ENCODE data around the gene ITPKB. TPM values are rescaled to one million over a fixed set of nuclear protein-coding genes. Genes with fewer than 3 reads are reported as not detected.

Gene ITPKB
- total and polyA plus RNA-seq, 2 of the 13 experiments (the other 11 are each of a cell fraction or from before 2014, with no cell fraction given), result not detected

DNA sequence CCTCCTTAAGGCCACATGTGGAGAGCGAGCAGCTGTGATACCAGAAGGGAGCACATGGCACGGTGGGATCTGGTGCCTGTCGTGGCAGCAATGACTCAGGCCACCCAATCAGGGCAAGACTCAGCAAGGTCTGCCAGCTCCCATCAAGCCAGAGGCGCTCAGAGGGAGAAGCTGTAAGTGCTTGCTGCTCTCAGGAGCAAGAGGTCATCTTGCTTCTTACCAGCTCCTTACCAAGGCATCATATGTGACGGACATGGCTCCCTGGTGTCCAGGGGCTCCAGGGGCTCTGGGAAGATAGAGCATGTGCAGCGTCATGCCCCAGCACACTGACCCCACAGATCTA lies 72.9 kb downstream of the ITPKB start:
- no peak overlapping the region for H2AFZ ChIP-seq (ENCODE audit: low read length)
- TF ChIP-seq KLF15 (CRISPR knock-in tag; IDR thresholded peaks at IDR 0.05; ENCODE audit: borderline replicate concordance) (no peak), ZFP36L1 (CRISPR knock-in tag; IDR thresholded peaks at IDR 0.05) (no peak), TAF15 (IDR thresholded peaks at IDR 0.05; ENCODE audit: low read depth, low read length, poor library complexity, severe bottlenecking) (no peak), SRSF1 (optimal IDR thresholded peaks at IDR 0.05; ENCODE audit: low read depth, low read length) (no peak), ZNF615 (CRISPR knock-in tag; IDR thresholded peaks at IDR 0.05; ENCODE audit: borderline replicate concordance) (no peak), ZNF329 (CRISPR knock-in tag; IDR thresholded peaks at IDR 0.05; ENCODE audit: low read depth) (no peak), HNRNPH1 (optimal IDR thresholded peaks at IDR 0.05; ENCODE audit: low read depth, low read length) (no peak), LRRFIP1 (CRISPR knock-in tag; conservative IDR thresholded peaks at IDR 0.05) (no peak), CEBPG (CRISPR knock-in tag; IDR thresholded peaks at IDR 0.05) (no peak)
- TF ChIP-seq, protein P1, sequence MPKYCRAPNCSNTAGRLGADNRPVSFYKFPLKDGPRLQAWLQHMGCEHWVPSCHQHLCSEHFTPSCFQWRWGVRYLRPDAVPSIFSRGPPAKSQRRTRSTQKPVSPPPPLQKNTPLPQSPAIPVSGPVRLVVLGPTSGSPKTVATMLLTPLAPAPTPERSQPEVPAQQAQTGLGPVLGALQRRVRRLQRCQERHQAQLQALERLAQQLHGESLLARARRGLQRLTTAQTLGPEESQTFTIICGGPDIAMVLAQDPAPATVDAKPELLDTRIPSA (CRISPR knock-in tag; IDR thresholded peaks at IDR 0.05; ENCODE audit: borderline replicate concordance), result no peak
- FAIRE-seq, result no peak
- peaks cover 4 to 56% of the 10 kb centered on the region in 2 experiments; a peak in 4 of 5 replicates for H3K27me3 ChIP-seq (ENCODE audit: control insufficient read depth in 1 of 2, insufficient read depth in 2 of 2, low read length in 2 of 2)
- ChIA-PET POLR2A (no interaction called here), CTCF (ENCODE audit: low intra/inter-chr PET ratio, low total read pairs) (no interaction called here)
- intact Hi-C loops (cut with micrococcal nuclease; ENCODE audit: unreplicated experiment), result no loop called here
- no peak overlapping the region for H3K27ac ChIP-seq (ENCODE audit: extremely low read length, insufficient read depth, low read length)
- in situ Hi-C loops (cut with HindIII; ENCODE audit: extremely low pct_ligation_motif_present, low pct_unique_long_range_greater_than_20kb), result no loop called here
- H3K4me1 ChIP-seq (ENCODE audit: insufficient read depth, low read length), result no peaks in the 10 kb centered on the region
- WGBS (ENCODE audit: low lambda C conversion rate), result 48% methylated on average over 3 of the region's 6 CpGs
- BruUV-seq (replicated peaks), result no TSS peak
- no peak for DNase-seq (ENCODE audit: low spot score)
- no peaks in the 10 kb centered on the region for H3K9me3 ChIP-seq (ENCODE audit: low read length)
- no peaks in the 10 kb centered on the region for H3K79me2 ChIP-seq (ENCODE audit: insufficient read depth, low read length)
- H3K4me2 ChIP-seq (ENCODE audit: low read depth, low read length), result no peak overlapping the region
- ATAC-seq, result no peak
- H3K36me3 ChIP-seq (replicated peaks in 1 of 2; ENCODE audit: control insufficient read depth in 1 of 2, insufficient read depth in 2 of 2, low read length in 2 of 2), result no peaks in the 10 kb centered on the region
- H3K9ac ChIP-seq (ENCODE audit: insufficient read depth, low read depth, low read length), result no peak overlapping the region
- H3K4me3 ChIP-seq (replicated peaks in 1 of 3; ENCODE audit: insufficient read depth in 1 of 3, low read depth in 2 of 3, low read length in 3 of 3), result no peak overlapping the region
- no peaks in the 10 kb centered on the region for H4K20me1 ChIP-seq (ENCODE audit: insufficient read depth, low read length)
